Fibroblast of pulmonary artery (primary cell): Measurements from ENCODE around the gene IGIP.
A peak's percentile ranks its signal among the peaks of the same experiment; 100 is the strongest.

ENCODE experiments used
- DNase-seq: peaks from one replicate; pipeline ENCODE4 v3.0.0-alpha.2; 2010; ENCODE audit warnings: low read depth
- H3K4me3 ChIP-seq: replicated peaks from 2 replicates; pipeline ENCODE4 v1.5.1; 2011; ENCODE audit warnings: low read depth, mild to moderate bottlenecking, control low read depth, low read length, moderate library complexity
- TF ChIP-seq, protein P1 (sequence below): IDR thresholded peaks from 2 replicates; pipeline ENCODE4 v1.5.1; 2011; ENCODE audit warnings: mild to moderate bottlenecking, control low read depth, low read length, inconsistent platforms; ENCODE audit errors: missing control alignments

IGIP gene

DNA sequence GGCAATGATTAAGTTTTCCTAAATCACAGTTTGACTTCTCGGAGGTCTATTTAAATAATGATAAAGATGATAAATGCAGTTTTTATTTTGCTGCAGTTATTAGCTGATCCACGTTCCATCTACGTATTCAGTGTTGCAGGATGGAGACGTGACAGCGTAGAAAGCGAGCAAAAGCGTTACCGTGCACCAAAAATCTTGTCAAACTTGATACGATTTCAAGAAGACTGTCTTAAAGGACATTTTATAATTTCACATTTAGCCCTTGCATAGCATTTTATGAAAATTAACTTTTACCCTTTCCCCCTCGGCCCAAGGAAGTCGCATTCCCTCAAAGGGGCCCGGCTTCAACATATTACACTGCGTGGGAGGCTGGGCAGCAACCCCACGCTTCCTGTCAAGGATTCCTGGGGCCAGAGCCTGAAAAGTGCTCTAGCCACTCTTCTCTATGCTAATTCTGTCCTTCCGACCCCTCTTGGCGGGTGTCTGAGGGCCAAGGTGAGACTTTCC lies 18.9 kb upstream of the IGIP start:
- TF ChIP-seq, protein P1, sequence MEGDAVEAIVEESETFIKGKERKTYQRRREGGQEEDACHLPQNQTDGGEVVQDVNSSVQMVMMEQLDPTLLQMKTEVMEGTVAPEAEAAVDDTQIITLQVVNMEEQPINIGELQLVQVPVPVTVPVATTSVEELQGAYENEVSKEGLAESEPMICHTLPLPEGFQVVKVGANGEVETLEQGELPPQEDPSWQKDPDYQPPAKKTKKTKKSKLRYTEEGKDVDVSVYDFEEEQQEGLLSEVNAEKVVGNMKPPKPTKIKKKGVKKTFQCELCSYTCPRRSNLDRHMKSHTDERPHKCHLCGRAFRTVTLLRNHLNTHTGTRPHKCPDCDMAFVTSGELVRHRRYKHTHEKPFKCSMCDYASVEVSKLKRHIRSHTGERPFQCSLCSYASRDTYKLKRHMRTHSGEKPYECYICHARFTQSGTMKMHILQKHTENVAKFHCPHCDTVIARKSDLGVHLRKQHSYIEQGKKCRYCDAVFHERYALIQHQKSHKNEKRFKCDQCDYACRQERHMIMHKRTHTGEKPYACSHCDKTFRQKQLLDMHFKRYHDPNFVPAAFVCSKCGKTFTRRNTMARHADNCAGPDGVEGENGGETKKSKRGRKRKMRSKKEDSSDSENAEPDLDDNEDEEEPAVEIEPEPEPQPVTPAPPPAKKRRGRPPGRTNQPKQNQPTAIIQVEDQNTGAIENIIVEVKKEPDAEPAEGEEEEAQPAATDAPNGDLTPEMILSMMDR = no peak
- peak overlapping the region; percentile 72 for H3K4me3 ChIP-seq
- DNase-seq = no peak

DNA sequence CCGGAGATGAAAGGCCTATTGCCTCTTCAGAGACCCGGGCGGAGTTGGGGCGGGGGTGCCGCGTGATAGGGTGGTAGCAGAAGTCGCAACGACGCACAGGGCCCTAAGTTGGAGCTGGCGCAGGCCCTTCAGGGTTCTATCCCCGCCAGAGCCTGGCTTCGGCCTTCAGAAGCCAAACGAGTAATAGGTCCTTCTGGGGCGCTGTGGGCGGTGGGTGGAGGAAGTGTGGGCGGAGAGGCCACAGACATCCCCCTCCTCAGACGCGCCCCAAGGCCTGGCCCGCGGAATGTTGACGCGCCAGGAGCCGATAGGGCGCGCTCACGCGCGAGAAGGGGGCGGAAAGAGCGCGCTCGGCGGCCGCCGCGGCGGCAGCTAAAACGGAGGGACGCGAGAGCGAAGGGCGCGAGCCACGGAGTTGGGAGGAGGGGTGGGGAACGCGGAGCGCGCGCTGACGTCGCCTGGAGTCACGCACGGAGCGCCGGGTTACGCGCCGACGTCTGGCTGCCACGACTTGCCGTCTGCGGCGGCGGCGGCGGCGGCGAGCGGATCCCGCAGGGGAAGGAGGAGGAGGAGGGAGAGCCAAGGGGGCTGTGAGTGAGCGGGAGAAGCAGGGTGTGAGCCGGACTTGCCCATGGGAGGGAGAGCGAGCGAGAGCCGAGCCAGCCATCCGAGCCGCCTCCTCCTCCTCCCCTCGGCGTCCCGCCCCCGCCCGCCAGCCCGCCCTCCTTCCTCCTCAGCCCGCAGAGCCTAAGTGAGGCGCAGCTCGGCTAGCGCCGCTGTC lies 18.2 kb upstream of the IGIP start:
- TF ChIP-seq, protein P1 = no peak
- peak overlapping the region; percentile 72 for H3K4me3 ChIP-seq
- peak; percentile 93 for DNase-seq

DNA sequence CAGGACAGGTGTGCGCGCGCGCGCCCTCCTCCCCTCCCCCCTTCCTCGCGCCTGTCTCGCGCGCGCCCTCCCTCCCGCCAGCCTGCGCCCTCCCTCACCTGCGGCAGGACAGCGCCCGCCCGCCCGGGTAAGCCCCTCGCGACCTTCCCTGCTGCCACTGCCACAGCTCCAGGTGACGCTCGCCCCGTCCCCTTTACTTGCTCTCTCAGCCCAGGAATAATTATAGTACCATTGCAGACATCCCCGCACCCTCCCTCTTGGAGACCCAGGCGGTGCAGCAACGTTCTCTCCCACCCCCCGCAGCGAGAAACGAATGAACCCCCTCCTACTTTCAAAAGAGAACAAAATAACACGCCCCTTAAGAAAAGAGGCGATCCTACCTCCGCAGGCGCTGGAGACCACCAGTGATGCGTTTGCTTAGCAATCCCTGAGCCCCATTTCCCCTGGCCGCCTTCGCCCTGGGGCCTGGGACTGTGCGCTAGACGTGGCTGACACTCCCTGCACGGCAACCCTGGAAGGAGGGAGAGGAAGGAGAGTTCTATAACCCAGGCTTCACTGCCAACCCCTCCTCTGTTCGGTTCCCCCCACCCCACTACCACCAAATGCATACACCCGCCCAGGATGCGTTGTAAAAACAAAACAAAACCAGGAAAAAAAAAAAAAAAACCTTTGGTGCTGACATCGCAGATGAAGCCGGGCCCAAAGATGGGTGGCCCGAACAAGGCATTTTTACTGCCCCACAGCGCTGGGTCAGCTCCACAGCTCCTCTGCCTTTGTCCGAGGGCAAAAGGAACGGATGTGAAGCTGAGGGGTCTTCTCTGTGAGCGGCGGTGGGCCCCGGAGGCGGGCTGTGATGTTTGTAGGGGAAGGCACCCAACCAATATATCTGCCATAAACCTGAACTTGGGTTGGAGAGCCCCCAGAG lies 17.4 kb upstream of the IGIP start:
- TF ChIP-seq, protein P1 = no peak
- peak overlapping the region; percentile 72 for H3K4me3 ChIP-seq
- DNase-seq = no peak

DNA sequence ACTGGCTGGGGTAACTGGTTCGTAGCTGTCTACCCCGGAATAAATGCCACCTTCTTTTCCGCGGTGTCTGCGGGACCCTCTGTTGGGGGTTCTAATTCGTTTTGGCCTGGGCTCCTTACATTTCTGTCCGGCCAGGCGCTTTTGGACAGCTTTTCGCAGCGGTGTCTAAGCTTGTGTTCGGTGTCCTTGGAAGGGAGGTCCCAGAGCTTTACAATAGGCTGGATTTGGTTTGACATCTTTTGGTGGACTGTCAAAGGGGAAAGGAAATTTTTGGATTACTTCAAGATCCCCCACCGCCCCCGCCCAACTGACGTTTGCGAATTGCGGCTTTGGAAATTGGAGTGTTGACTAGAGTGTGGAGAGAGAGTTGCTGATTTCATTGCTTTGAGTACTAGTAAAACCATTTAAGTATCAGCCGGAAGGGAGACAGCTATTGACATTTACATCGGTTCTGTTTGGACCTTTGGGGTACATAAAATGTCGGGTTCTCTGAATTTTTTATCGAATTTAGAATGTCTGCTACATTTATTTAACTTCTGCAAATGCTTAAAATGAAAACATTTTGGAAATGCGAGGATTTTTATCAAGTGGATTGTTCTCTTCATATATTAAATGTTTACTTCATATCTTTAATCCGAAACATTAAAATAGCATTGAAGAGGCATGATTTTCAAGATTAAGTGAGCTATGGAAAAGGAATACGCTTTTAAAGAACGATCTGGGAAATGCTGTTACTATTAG lies 16.5 kb upstream of the IGIP start:
- TF ChIP-seq, protein P1 = no peak
- peak overlapping the region; percentile 72 for H3K4me3 ChIP-seq
- DNase-seq = no peak

DNA sequence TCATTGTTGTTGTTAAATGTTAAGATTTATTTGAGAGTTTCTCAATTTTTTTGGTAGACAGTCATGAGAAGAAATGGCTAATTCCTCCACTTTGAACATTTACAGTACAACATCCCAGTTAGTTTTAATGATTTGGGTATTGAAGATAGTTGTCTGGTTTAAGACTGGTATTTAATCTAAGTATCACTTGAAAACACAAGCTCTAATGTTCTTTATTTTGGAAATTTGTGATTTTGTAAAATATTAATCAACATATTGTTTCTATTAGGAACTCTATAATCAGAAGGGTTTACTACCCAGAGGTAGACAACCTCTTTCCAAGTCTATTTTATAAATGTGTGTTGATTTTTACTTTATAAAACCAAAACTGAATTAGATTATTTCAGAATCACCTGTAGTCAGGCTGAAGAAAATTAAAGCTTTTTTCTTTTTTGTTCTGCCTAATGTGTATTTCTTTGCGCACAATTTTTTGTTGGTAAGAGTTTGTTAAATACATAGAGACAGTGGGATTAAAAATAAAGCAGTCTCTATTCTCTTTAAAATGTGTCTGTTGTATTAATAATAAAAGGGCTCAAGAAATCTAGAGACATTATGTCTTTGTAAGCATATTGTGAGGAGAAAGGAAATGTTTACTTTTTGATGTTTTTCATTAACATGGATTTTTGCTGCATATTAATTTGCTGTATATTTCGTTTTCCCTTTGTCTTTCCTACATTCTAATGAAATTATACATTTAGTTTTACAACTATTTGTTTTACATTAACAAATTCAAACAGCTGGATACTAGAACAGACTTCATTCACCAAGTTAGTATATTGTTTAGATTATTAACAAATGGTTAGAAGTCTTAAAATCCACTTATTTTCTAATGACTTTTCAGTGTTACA lies 15.7 kb upstream of the IGIP start:
- TF ChIP-seq, protein P1 = no peak
- no peak overlapping the region for H3K4me3 ChIP-seq
- no peak for DNase-seq

DNA sequence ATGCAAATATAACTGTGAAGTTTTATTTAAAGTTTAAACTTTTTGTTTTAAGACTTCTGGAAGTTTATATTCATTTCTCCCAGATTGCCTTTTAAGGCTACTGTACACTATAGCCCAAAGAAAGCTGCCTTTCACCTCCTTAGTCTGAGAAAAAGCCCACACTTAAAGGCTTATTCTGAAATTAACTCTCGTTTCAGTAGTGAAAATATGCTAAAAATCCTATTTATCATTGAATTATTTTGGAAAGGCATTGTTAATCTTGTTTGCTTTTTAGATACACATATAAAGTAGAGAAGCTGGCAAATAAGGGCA lies 15.1 kb upstream of the IGIP start:
- H3K4me3 ChIP-seq = no peak overlapping the region
- no peak for DNase-seq
- TF ChIP-seq, protein P1 = no peak
